Natural killer cell (primary cell): ENCODE data around the gene FNDC10. TPM values are rescaled to one million over a fixed set of nuclear protein-coding genes. Genes with fewer than 3 reads are reported as not detected.

Source experiments
- ATAC-seq, 3 donors: fragments of 150-1000 bp in 2 of 3; fragments of 200-7000 bp in 1 of 3; cut with Tn5 transposase; 1 replicate in 1 of 3; 2 replicates in 2 of 3; pipeline ENCODE4 v1.10.0; 2021; ENCODE audit warnings: mild to moderate bottlenecking in 2 of 3, moderate library complexity in 2 of 3
- DNase-seq, 2 donors: peaks; one replicate each; pipeline versions ENCODE4 v3.0.0 to v3.0.0-alpha.2; 2013 to 2021; ENCODE audit warnings: mixed read lengths in 1 of 2
- H3K27ac ChIP-seq: one replicate; pipeline ENCODE4 v1.5.1; 2013; ENCODE audit warnings: mild to moderate bottlenecking, low read length
- H3K27me3 ChIP-seq: one replicate; pipeline ENCODE4 v1.6.1; 2013; ENCODE audit warnings: low read length; ENCODE audit not compliant: control insufficient read depth, insufficient read depth
- H3K36me3 ChIP-seq: one replicate; pipeline ENCODE4 v1.6.1; 2013; ENCODE audit warnings: low read length; ENCODE audit not compliant: control insufficient read depth, insufficient read depth
- H3K4me1 ChIP-seq: one replicate; pipeline ENCODE4 v1.6.1; 2013; ENCODE audit warnings: low read length; ENCODE audit not compliant: control insufficient read depth, insufficient read depth
- H3K4me3 ChIP-seq: one replicate; pipeline ENCODE4 v1.5.1; 2013; ENCODE audit warnings: low read length
- H3K9me3 ChIP-seq: one replicate; pipeline ENCODE4 v1.6.1; 2013; ENCODE audit warnings: low read length; ENCODE audit not compliant: control insufficient read depth, insufficient read depth
- H3K27ac Mint-ChIP-seq, 2 donors: one replicate each; pipeline ENCODE4 v1.8.0; 2022; ENCODE audit warnings: mild to moderate bottlenecking in 2 of 2, mixed read lengths in 2 of 2, moderate library complexity in 1 of 2
- H3K27me3 Mint-ChIP-seq, 2 donors: one replicate each; pipeline ENCODE4 v1.8.0; 2022; ENCODE audit warnings: low read depth in 2 of 2, mixed read lengths in 2 of 2
- H3K36me3 Mint-ChIP-seq: one replicate; pipeline ENCODE4 v1.8.0; 2022; ENCODE audit warnings: mixed read lengths
- H3K4me1 Mint-ChIP-seq, 2 donors: one replicate each; pipeline ENCODE4 v1.8.0; 2022; ENCODE audit warnings: mixed read lengths in 2 of 2
- H3K4me3 Mint-ChIP-seq: one replicate; pipeline ENCODE4 v1.8.0; 2022; ENCODE audit warnings: mild to moderate bottlenecking, moderate library complexity, mixed read lengths
- H3K9me3 Mint-ChIP-seq, 2 donors: one replicate each; pipeline ENCODE4 v1.8.0; 2022; ENCODE audit warnings: mixed read lengths in 2 of 2
- WGBS: methylation state at CpG from one replicate; pipeline ENCODE4 v1.1.7; 2013; ENCODE audit warnings: missing lambda C conversion rate; ENCODE audit not compliant: insufficient coverage; 5-methylcytosine and 5-hydroxymethylcytosine counted together
- intact Hi-C: fragments of 100-400 bp; cut with micrococcal nuclease; formaldehyde crosslinking; loops from one replicate; pipeline ENCODE4 v1.14.2; 2022
- total RNA-seq, 4 donors: library from RNA; stranded (reverse); fragments of 120-200 nt in 1 of 4; gene quantifications; one replicate each; pipeline versions ENCODE4 v1.2.3 to v1.2.4, GENCODE V29; 2013 to 2022
- TF ChIP-seq, protein P1 (sequence below): fragments of 200-600 bp; IDR thresholded peaks from one replicate; pipeline ENCODE4 v1.8.0; 2022; ENCODE audit warnings: antibody characterized with exemption

The FNDC10 gene
- total RNA-seq, 3 donors from 2014 or later (not counting 1 experiment from before 2014, with no cell fraction given), result 2.8 to 3.2 (median 3.0) TPM

DNA sequence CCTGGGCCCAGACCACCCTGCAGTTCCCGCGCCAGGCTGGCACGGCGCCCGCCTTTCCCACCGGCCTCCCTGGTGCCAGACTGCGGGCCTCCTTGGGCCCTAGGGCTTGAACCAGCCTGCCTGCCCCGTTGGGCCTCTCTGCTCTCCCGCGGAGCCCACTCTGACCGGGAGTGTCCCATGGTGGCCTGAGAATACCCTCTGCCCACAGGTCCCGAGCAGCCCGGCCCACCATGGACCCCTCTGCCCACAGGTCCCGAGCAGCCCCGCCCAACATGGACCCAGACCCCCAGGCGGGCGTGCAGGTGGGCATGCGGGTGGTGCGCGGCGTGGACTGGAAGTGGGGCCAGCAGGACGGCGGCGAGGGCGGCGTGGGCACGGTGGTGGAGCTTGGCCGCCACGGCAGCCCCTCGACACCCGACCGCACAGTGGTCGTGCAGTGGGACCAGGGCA lies 23.3 kb upstream of the FNDC10 start:
- no peaks in the 10 kb centered on the region for H3K36me3 Mint-ChIP-seq
- H3K27ac Mint-ChIP-seq, result no peak overlapping the region
- H3K4me1 Mint-ChIP-seq, result peaks cover 8 to 28% of the 10 kb centered on the region in 2 donors
- Histone ChIP-seq H3K36me3 (no peaks in the 10 kb centered on the region), H3K4me1 (peaks cover 44% of the 10 kb centered on the region), H3K27me3 (no peaks in the 10 kb centered on the region), H3K4me3 (no peak overlapping the region), H3K9me3 (no peaks in the 10 kb centered on the region), H3K27ac (no peak overlapping the region)
- H3K4me3 Mint-ChIP-seq, result no peak overlapping the region
- DNase-seq (no peak), ATAC-seq (no peak)
- intact Hi-C loops, result no loop called here
- 96% methylated on average over 33 of the region's 33 CpGs for WGBS
- H3K9me3 Mint-ChIP-seq, result no peaks in the 10 kb centered on the region
- no peaks in the 10 kb centered on the region for H3K27me3 Mint-ChIP-seq
- TF ChIP-seq, protein P1, sequence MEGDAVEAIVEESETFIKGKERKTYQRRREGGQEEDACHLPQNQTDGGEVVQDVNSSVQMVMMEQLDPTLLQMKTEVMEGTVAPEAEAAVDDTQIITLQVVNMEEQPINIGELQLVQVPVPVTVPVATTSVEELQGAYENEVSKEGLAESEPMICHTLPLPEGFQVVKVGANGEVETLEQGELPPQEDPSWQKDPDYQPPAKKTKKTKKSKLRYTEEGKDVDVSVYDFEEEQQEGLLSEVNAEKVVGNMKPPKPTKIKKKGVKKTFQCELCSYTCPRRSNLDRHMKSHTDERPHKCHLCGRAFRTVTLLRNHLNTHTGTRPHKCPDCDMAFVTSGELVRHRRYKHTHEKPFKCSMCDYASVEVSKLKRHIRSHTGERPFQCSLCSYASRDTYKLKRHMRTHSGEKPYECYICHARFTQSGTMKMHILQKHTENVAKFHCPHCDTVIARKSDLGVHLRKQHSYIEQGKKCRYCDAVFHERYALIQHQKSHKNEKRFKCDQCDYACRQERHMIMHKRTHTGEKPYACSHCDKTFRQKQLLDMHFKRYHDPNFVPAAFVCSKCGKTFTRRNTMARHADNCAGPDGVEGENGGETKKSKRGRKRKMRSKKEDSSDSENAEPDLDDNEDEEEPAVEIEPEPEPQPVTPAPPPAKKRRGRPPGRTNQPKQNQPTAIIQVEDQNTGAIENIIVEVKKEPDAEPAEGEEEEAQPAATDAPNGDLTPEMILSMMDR, result no peak

DNA sequence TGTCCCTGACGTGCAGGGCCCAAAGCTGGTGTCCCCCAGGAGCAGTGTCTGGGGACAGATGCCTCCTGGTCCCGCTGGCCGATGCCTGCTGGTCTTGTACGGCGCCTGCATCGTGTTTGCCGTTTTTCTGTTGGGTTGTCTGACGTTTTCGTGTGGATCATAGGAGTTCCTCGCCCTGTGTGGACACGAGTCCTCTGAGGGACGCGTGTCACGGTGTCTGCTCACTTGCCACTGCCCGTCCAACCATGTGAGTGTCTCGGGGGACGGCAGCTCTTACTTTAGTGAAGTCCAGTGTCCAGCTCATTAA lies 22.8 kb upstream of the FNDC10 start:
- no peak for ATAC-seq
- H3K4me3 ChIP-seq, result no peak overlapping the region
- Mint-ChIP-seq H3K4me3 (no peak overlapping the region), H3K36me3 (no peaks in the 10 kb centered on the region), H3K27ac (no peak overlapping the region), H3K27me3 (no peaks in the 10 kb centered on the region), H3K4me1 (peaks cover 8 to 25% of the 10 kb centered on the region in 2 donors), H3K9me3 (no peaks in the 10 kb centered on the region)
- no peak overlapping the region for H3K27ac ChIP-seq
- H3K27me3 ChIP-seq, result no peaks in the 10 kb centered on the region
- DNase-seq, result no peak
- WGBS, result 93% methylated on average over 17 of the region's 17 CpGs
- H3K4me1 ChIP-seq, result peaks cover 39% of the 10 kb centered on the region
- H3K36me3 ChIP-seq, result no peaks in the 10 kb centered on the region
- no peaks in the 10 kb centered on the region for H3K9me3 ChIP-seq
- intact Hi-C loops, result no loop called here
- TF ChIP-seq, protein P1, result no peak

DNA sequence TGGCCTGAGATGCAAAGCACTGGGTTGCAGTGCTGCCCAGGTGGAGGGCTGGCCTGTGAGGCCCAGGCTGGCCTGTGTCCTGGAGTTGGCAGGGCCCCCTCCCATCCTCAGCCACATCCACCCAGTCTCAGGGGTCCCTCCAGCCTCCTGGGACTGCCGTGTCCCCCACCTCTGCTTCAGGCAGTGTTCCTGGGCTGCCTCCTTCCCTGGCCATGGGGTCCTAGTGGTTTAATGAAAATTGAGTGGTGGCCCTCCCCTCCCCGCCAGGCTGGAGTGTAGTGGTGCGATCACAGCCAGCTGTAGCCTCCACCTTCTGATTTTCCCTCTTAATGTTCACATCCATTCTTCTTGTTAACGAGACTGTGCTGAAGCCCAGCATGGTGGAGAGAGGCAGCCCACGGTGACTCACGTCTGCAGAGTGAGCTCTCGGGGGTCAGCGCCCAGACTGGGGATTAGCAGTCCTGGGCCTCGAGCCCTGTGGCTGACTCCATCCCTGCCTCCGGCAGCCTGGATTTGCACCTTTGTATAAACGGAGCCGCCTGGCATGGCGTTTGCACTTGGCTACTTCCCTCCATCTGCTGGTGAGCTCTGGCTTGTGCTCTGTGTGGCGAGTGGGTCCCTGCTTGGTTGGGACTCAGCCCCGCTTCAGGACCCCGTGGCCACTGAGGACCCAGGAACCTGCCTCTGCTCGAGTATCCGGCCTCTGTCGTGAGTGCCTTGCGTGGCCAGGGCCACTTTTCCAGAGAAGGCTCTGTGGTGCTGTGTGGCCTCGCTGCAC lies 22.3 kb upstream of the FNDC10 start:
- Histone ChIP-seq H3K36me3 (no peaks in the 10 kb centered on the region), H3K27ac (no peak overlapping the region), H3K27me3 (no peaks in the 10 kb centered on the region), H3K9me3 (no peaks in the 10 kb centered on the region), H3K4me3 (no peak overlapping the region), H3K4me1 (peaks cover 38% of the 10 kb centered on the region)
- Mint-ChIP-seq H3K27ac (no peak overlapping the region), H3K4me1 (peaks cover 11 to 22% of the 10 kb centered on the region in 2 donors), H3K9me3 (no peaks in the 10 kb centered on the region), H3K4me3 (no peak overlapping the region), H3K36me3 (no peaks in the 10 kb centered on the region), H3K27me3 (no peaks in the 10 kb centered on the region)
- no peak for DNase-seq
- 91% methylated on average over 20 of the region's 21 CpGs for WGBS
- intact Hi-C loops, result no loop called here
- TF ChIP-seq, protein P1, result no peak
- ATAC-seq, result no peak
